OCI-LY7 (cell line): ENCODE data around the gene BICDL1. TPM values are rescaled to one million over a fixed set of nuclear protein-coding genes. Genes with fewer than 3 reads are reported as not detected.
A peak's percentile ranks its signal among the peaks of the same experiment; 100 is the strongest.

Source experiments
- BruUV-seq: library from RNA; stranded (reverse); fragments of 400-500 nt; replicated peaks from 2 replicates; lab custom pipeline; 2021; lab: Mats Ljungman, UMichigan
- CTCF ChIA-PET: fragments of 300-600 bp; sonication (Branson Sonifier 250); formaldehyde crosslinking; loops from one replicate; lab custom pipeline; 2022; ENCODE audit warnings: antibody characterized with exemption; ENCODE audit not compliant: unreplicated experiment; lab: Charles Lee
- POLR2A ChIA-PET: fragments of 300-600 bp; sonication (Branson Sonifier 250); formaldehyde crosslinking; loops from one replicate; lab custom pipeline; 2022; ENCODE audit warnings: antibody characterized with exemption; lab: Charles Lee
- DNase-seq: peaks from one replicate; pipeline ENCODE4 v3.0.0-alpha.2; 2015; ENCODE audit warnings: low spot score
- H2AFZ ChIP-seq: fragments of 200-600 bp; sonication (generic), shearing (Covaris generic); 2 replicates; pipeline ENCODE4 v1.6.1; 2014; ENCODE audit warnings: mild to moderate bottlenecking, antibody characterized with exemption, low read length, moderate library complexity
- H3K27ac ChIP-seq: fragments of 200-600 bp; sonication (generic); 2 replicates; pipeline ENCODE4 v1.5.1; 2014; ENCODE audit warnings: mixed run types, low read depth, mild to moderate bottlenecking, moderate library complexity, low read length, inconsistent platforms; ENCODE audit not compliant: poor library complexity, severe bottlenecking
- H3K36me3 ChIP-seq: fragments of 200-600 bp; sonication (generic); 2 replicates; pipeline ENCODE4 v1.6.1; 2014; ENCODE audit warnings: mild to moderate bottlenecking, antibody characterized with exemption, low read length, moderate library complexity, mixed read lengths; ENCODE audit not compliant: insufficient read depth
- H3K4me1 ChIP-seq: fragments of 200-600 bp; sonication (generic); 2 replicates; pipeline ENCODE4 v1.5.1; 2014; ENCODE audit warnings: mild to moderate bottlenecking, low read length; ENCODE audit not compliant: insufficient read depth, poor library complexity, severe bottlenecking
- H3K4me2 ChIP-seq: fragments of 200-600 bp; sonication (generic); 2 replicates; pipeline ENCODE4 v1.6.1; 2014; ENCODE audit warnings: mild to moderate bottlenecking, low read length
- H3K4me3 ChIP-seq: fragments of 200-600 bp; sonication (generic); 2 replicates; pipeline ENCODE4 v1.5.1; 2014; ENCODE audit warnings: mild to moderate bottlenecking, low read depth, low read length; ENCODE audit not compliant: poor library complexity, severe bottlenecking
- H3K79me2 ChIP-seq: fragments of 200-600 bp; sonication (generic); 2 replicates; pipeline ENCODE4 v1.6.1; 2016; ENCODE audit warnings: low read depth, mild to moderate bottlenecking, low read length, moderate library complexity, mixed read lengths; ENCODE audit not compliant: insufficient read depth
- H3K9me2 ChIP-seq: fragments of 200-600 bp; sonication (generic); 2 replicates; pipeline ENCODE4 v1.6.1; 2016; ENCODE audit warnings: mild to moderate bottlenecking, low read length, mixed read lengths; ENCODE audit not compliant: insufficient read depth
- H3K9me3 ChIP-seq: fragments of 200-600 bp; sonication (generic); 2 replicates; pipeline ENCODE4 v1.6.1; 2014; ENCODE audit warnings: mild to moderate bottlenecking, mixed run types, low read length, mixed read lengths
- H4K20me1 ChIP-seq: fragments of 200-600 bp; sonication (generic); 2 replicates; pipeline ENCODE4 v1.6.1; 2014; ENCODE audit warnings: mild to moderate bottlenecking, antibody characterized with exemption, low read length, moderate library complexity, mixed read lengths; ENCODE audit not compliant: insufficient read depth
- EZH2phosphoT487 ChIP-seq: fragments of 200-600 bp; sonication (generic); IDR thresholded peaks from 2 replicates; pipeline ENCODE4 v1.6.1; 2018; ENCODE audit warnings: low read depth, borderline replicate concordance, mild to moderate bottlenecking, mixed run types, antibody characterized with exemption, low read length, moderate library complexity, mixed read lengths
- intact Hi-C: fragments of 100-400 bp; cut with micrococcal nuclease; formaldehyde crosslinking; loops from one replicate; pipeline ENCODE4 v1.10.0; 2022; ENCODE audit not compliant: unreplicated experiment
- total RNA-seq, 2 experiments: library from RNA; depleted of rRNA in 1 of 2; stranded (reverse); fragments of >200 nt in 1 of 2; shearing (Covaris generic) in 1 of 2; gene quantifications; 2 replicates each; pipeline ENCODE4 v1.2.3, GENCODE V29; 2014 to 2022
- TF ChIP-seq, protein P1 (sequence below): fragments of 200-600 bp; sonication (generic); conservative IDR thresholded peaks from 2 replicates; pipeline ENCODE4 v1.5.1; 2014; ENCODE audit warnings: mild to moderate bottlenecking, antibody characterized with exemption, low read length, moderate library complexity, mixed read lengths

BICDL1 gene
- total RNA-seq, 2 experiments from 2014 or later = 6.5 to 22.6 TPM

GRCh38 chr12:120095736-120096135, 106.7 kb downstream of the BICDL1 start:
- Histone ChIP-seq H4K20me1 (no peaks in the 10 kb centered on the region), H3K27ac (no peak overlapping the region), H3K4me2 (no peak overlapping the region), H3K4me1 (no peaks in the 10 kb centered on the region), H3K9me3 (no peaks in the 10 kb centered on the region), H3K79me2 (no peaks in the 10 kb centered on the region), H3K9me2 (no peaks in the 10 kb centered on the region), H2AFZ (no peak overlapping the region), H3K4me3 (no peak overlapping the region), H3K36me3 (peaks cover 83% of the 10 kb centered on the region)
- ChIA-PET POLR2A (interaction anchor here (0.5 kb wide), 1 partner anchor 72 kb away, joined by 4 read pairs; no protein-coding TSS in a partner anchor), CTCF (no interaction called here)
- TF ChIP-seq, protein P1, sequence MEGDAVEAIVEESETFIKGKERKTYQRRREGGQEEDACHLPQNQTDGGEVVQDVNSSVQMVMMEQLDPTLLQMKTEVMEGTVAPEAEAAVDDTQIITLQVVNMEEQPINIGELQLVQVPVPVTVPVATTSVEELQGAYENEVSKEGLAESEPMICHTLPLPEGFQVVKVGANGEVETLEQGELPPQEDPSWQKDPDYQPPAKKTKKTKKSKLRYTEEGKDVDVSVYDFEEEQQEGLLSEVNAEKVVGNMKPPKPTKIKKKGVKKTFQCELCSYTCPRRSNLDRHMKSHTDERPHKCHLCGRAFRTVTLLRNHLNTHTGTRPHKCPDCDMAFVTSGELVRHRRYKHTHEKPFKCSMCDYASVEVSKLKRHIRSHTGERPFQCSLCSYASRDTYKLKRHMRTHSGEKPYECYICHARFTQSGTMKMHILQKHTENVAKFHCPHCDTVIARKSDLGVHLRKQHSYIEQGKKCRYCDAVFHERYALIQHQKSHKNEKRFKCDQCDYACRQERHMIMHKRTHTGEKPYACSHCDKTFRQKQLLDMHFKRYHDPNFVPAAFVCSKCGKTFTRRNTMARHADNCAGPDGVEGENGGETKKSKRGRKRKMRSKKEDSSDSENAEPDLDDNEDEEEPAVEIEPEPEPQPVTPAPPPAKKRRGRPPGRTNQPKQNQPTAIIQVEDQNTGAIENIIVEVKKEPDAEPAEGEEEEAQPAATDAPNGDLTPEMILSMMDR = no peak
- no peak for TF ChIP-seq EZH2phosphoT487
- DNase-seq = no peak
- intact Hi-C loops = no loop called here
- BruUV-seq = TSS peak; percentile 82

DNA sequence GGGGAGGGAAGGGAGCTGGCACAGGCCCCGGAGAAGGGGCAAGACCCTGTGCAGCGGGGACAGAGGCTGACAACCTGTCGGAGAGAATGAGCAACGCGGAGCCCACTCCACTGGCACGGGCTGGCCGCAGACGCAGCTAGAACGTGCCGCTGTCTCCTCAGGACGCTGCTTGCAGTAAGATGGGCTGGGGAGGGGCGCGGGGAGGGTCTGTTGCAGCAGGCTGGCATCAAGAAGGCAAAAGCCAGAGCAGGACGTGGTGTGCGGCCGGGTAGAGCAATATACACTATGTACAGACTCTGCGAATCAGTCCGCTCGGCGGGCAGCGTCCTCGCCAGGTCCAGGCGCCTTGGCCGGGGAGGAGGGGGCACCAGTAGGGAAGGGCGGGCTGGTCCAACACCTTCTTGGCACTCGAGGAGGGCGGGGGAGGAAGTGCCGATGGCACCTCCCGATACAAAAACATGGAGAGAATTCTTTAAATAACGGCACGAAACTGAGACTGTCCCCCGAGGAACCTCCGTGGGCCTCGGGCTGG, 107.7 kb downstream of the BICDL1 start:
- intact Hi-C loops = no loop called here
- ChIA-PET CTCF (no interaction called here), POLR2A (no interaction called here)
- Histone ChIP-seq H2AFZ (no peak overlapping the region), H3K4me2 (no peak overlapping the region), H3K9me3 (no peaks in the 10 kb centered on the region), H3K9me2 (no peaks in the 10 kb centered on the region), H3K4me3 (no peak overlapping the region), H3K4me1 (no peaks in the 10 kb centered on the region), H4K20me1 (0 out of 2 replicates have a peak, but pooled peaks cover 1% of the 10 kb centered on the region), H3K36me3 (peaks cover 90% of the 10 kb centered on the region), H3K79me2 (no peaks in the 10 kb centered on the region), H3K27ac (no peak overlapping the region)
- TF ChIP-seq, protein P1 = no peak
- no peak for TF ChIP-seq EZH2phosphoT487
- BruUV-seq = no TSS peak
- no peak for DNase-seq

GRCh38 chr12:120098756-120099470, 109.9 kb downstream of the BICDL1 start:
- no peak overlapping the region for H2AFZ ChIP-seq
- intact Hi-C loops = no loop called here
- H3K9me2 ChIP-seq = no peaks in the 10 kb centered on the region
- no peaks in the 10 kb centered on the region for H3K4me1 ChIP-seq
- no TSS peak for BruUV-seq
- no peak overlapping the region for H3K27ac ChIP-seq
- no peak overlapping the region for H3K4me2 ChIP-seq
- H4K20me1 ChIP-seq = peaks cover 7% of the 10 kb centered on the region; the same call in 1 of the 2 replicates
- DNase-seq = no peak
- H3K36me3 ChIP-seq = peaks cover 94% of the 10 kb centered on the region
- ChIA-PET CTCF (no interaction called here), POLR2A (no interaction called here)
- TF ChIP-seq EZH2phosphoT487 = no peak
- TF ChIP-seq, protein P1 = no peak
- H3K9me3 ChIP-seq = no peaks in the 10 kb centered on the region
- H3K79me2 ChIP-seq = no peaks in the 10 kb centered on the region
- H3K4me3 ChIP-seq = no peak overlapping the region
